ENCODE measurements around the gene RNF225. TPM values are rescaled to one million over a fixed set of nuclear protein-coding genes. Genes with fewer than 3 reads are reported as not detected.

Gene RNF225
- total RNA-seq, 1 experiment from 2014 or later = 0.73 TPM

GRCh38 chr19:58379246-58379645 is 16.2 kb upstream of the RNF225 start:
- POLR2A ChIA-PET = interaction anchor here (1.1 kb wide), 1 partner anchor 29 kb away, joined by 3 read pairs; the partner anchor contains the start of gene ZNF584
- H3K4me3 ChIP-seq (ENCODE audit: low read depth, low read length) = peak overlapping the region; percentile 68; the same call in 1 of the 2 replicates
- CTCF ChIA-PET = interaction anchor here (1.1 kb wide), 1 partner anchor 17 kb away, joined by 3 read pairs; the partner anchor contains the start of gene ZNF497

GRCh38 chr19:58380037-58380661 is 15.3 kb upstream of the RNF225 start:
- no peak for DNase-seq
- peak overlapping the region; percentile 85 for H3K27ac Mint-ChIP-seq (ENCODE audit: unreplicated experiment)
- CTCF ChIA-PET = interaction anchor here (1.1 kb wide), 1 partner anchor 18 kb away, joined by 3 read pairs; the partner anchor contains the start of gene ZNF497
- Histone ChIP-seq H3K27me3 (replicated peaks; ENCODE audit: control insufficient read depth, insufficient read depth, low read length) (no peaks in the 10 kb centered on the region), H3K4me1 (peaks cover 11% of the 10 kb centered on the region), H3K9me3 (no peaks in the 10 kb centered on the region), H3K36me3 (ENCODE audit: control insufficient read depth, insufficient read depth, low read length) (no peaks in the 10 kb centered on the region; the same call in 1 of the 2 replicates), H3K4me3 (ENCODE audit: low read depth, low read length) (peak overlapping the region; percentile 68)
- peaks cover 5% of the 10 kb centered on the region for H3K4me1 Mint-ChIP-seq (ENCODE audit: low read depth, unreplicated experiment)
- TF ChIP-seq CTCF (IDR thresholded peaks at IDR 0.05; ENCODE audit: insufficient read depth in 1 of 2, low read depth in 1 of 2, low read length in 1 of 2, severe bottlenecking in 1 of 2, unreplicated experiment in 1 of 2) = no peak
- BruUV-seq (replicated peaks) = TSS peak; percentile 28
- no peaks in the 10 kb centered on the region for H3K9me3 Mint-ChIP-seq (ENCODE audit: unreplicated experiment)
- intact Hi-C loops (cut with micrococcal nuclease; ENCODE audit: unreplicated experiment) = loop anchor here (1.0 to 2.0 kb wide), 3 partner anchors 53 to 101 kb away; partner anchors contain the start of genes ZNF324 and ZNF8
- POLR2A ChIA-PET = interaction anchor here (0.7 to 1.1 kb wide), 2 partner anchors 18 to 28 kb away, joined by 3 to 5 read pairs; partner anchors contain the start of genes ZNF497 and ZNF584
- no peaks in the 10 kb centered on the region for H3K27me3 Mint-ChIP-seq (ENCODE audit: insufficient read depth, unreplicated experiment)
- peak overlapping the region; percentile 87 for H3K4me3 Mint-ChIP-seq (ENCODE audit: unreplicated experiment)
- H3K36me3 Mint-ChIP-seq (ENCODE audit: insufficient read depth, unreplicated experiment) = peaks cover 14% of the 10 kb centered on the region

More at GRCh38 chr19:58379246-58379645, 16.2 kb upstream of the RNF225 start:
- H3K4me3 Mint-ChIP-seq (ENCODE audit: unreplicated experiment) = peak overlapping the region; percentile 87
- Histone ChIP-seq H3K9me3 (no peaks in the 10 kb centered on the region), H3K4me1 (peaks cover 10% of the 10 kb centered on the region), H3K27me3 (replicated peaks; ENCODE audit: control insufficient read depth, insufficient read depth, low read length) (no peaks in the 10 kb centered on the region), H3K36me3 (ENCODE audit: control insufficient read depth, insufficient read depth, low read length) (no peaks in the 10 kb centered on the region; the same call in 1 of the 2 replicates)
- BruUV-seq (replicated peaks) = no TSS peak
- H3K36me3 Mint-ChIP-seq (ENCODE audit: insufficient read depth, unreplicated experiment) = peaks cover 14% of the 10 kb centered on the region
- no peaks in the 10 kb centered on the region for H3K9me3 Mint-ChIP-seq (ENCODE audit: unreplicated experiment)
- no peak for TF ChIP-seq CTCF (IDR thresholded peaks at IDR 0.05; ENCODE audit: insufficient read depth in 1 of 2, low read depth in 1 of 2, low read length in 1 of 2, severe bottlenecking in 1 of 2, unreplicated experiment in 1 of 2)
- intact Hi-C loops (cut with micrococcal nuclease; ENCODE audit: unreplicated experiment) = no loop called here
- no peaks in the 10 kb centered on the region for H3K27me3 Mint-ChIP-seq (ENCODE audit: insufficient read depth, unreplicated experiment)
- DNase-seq = no peak
- H3K27ac Mint-ChIP-seq (ENCODE audit: unreplicated experiment) = no peak overlapping the region
- peaks cover 5% of the 10 kb centered on the region for H3K4me1 Mint-ChIP-seq (ENCODE audit: low read depth, unreplicated experiment)

DNA sequence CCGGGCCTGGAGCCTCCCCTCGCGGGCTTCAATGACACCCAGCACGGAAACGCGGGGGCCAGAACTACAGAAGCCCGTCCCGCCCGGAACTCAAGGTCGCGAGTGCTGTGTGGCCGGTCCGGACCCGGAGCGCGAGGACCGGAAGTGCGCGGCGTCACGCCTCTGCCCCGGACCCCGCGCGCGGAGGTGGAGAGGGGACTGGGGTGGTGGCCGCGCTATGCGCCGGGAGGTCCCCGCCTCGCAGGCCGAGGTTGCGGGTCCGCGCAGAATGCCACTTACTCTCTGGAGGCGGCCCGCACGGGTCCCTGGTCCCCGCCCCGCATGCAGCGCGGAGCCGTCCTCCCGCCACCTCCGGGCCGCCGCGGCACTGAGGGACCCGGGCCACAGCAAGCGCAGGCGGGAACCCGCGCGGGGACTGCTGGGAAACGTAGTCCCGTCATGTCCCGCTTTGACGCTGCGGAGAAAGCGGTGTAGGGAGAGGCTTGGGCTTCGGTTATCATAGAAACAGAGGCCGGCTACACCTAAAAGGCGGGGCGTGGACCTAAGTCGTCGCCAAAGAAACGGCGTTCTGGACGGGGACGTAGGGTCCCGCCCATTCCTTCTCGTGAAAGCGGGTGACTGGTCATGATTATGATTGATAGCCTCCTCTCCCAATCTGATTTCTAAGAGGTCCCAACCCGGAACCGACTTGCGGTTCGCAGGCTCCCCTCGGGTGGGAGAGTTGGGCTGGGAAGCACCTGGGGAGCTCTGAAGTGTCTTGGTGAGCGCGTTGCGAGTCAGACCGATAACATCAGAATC is 14.6 kb upstream of the RNF225 start, which contains the start of gene ZNF837:
TSS of gene ZNF837 (minus strand) at position 369 of the 798 bp plus-strand sequence. CDS start 11,698 bp downstream, outside the sequence.
- peaks cover 18% of the 10 kb centered on the region for H3K4me1 ChIP-seq
- ChIA-PET CTCF (interaction anchor here (0.8 kb wide), 1 partner anchor 18 kb away, joined by 4 read pairs; the partner anchor contains the start of gene ZNF497), POLR2A (interaction anchor here (0.7 to 1.0 kb wide), 2 partner anchors 19 to 38 kb away, joined by 5 to 6 read pairs; partner anchors contain the start of gene ZNF497)
- Mint-ChIP-seq H3K4me1 (ENCODE audit: low read depth, unreplicated experiment) (peaks cover 12% of the 10 kb centered on the region), H3K9me3 (ENCODE audit: unreplicated experiment) (no peaks in the 10 kb centered on the region), H3K4me3 (ENCODE audit: unreplicated experiment) (peak within 1 kb of the TSS; percentile 87), H3K36me3 (ENCODE audit: insufficient read depth, unreplicated experiment) (peaks cover 17% of the 10 kb centered on the region), H3K27me3 (ENCODE audit: insufficient read depth, unreplicated experiment) (no peaks in the 10 kb centered on the region), H3K27ac (ENCODE audit: unreplicated experiment) (peak within 1 kb of the TSS; percentile 85)
- H3K27me3 ChIP-seq (replicated peaks; ENCODE audit: control insufficient read depth, insufficient read depth, low read length) = no peaks in the 10 kb centered on the region
- intact Hi-C loops (cut with micrococcal nuclease; ENCODE audit: unreplicated experiment) = loop anchor here (1.0 to 2.0 kb wide), 5 partner anchors 19 to 102 kb away; partner anchors contain the start of genes ERVK3-1, ZNF324, ZNF497 and ZNF8
- no peak for TF ChIP-seq CTCF (IDR thresholded peaks at IDR 0.05; ENCODE audit: insufficient read depth in 1 of 2, low read depth in 1 of 2, low read length in 1 of 2, severe bottlenecking in 1 of 2, unreplicated experiment in 1 of 2)
- no TSS peak for BruUV-seq (replicated peaks)
- no peaks in the 10 kb centered on the region; the same call in 1 of the 2 replicates for H3K36me3 ChIP-seq (ENCODE audit: control insufficient read depth, insufficient read depth, low read length)
- no peaks in the 10 kb centered on the region for H3K9me3 ChIP-seq
- peak within 1 kb of the TSS; percentile 68 for H3K4me3 ChIP-seq (ENCODE audit: low read depth, low read length)
- peak; percentile 99 to 100 for DNase-seq

All from Caco-2 (cell line).